Panc1 (cell line): ENCODE measurements around the gene CELSR2. TPM values are rescaled to one million over a fixed set of nuclear protein-coding genes. Genes with fewer than 3 reads are reported as not detected.
A peak's percentile ranks its signal among the peaks of the same experiment; 100 is the strongest.

Experiments used
- ATAC-seq: fragments of 200-7000 bp; cut with Tn5 transposase; 2 replicates; pipeline ENCODE4 v1.9.1; 2020; ENCODE audit warnings: mild to moderate bottlenecking, moderate library complexity
- BruUV-seq: library from RNA; stranded (reverse); fragments of 400-500 nt; replicated peaks from 2 replicates; lab custom pipeline; 2021; lab: Mats Ljungman, UMichigan
- CTCF ChIA-PET: fragments of 300-600 bp; sonication (Branson Sonifier 250); formaldehyde crosslinking; loops from one replicate; lab custom pipeline; 2022; ENCODE audit warnings: antibody characterized with exemption; lab: Charles Lee
- POLR2A ChIA-PET: fragments of 300-600 bp; sonication (Branson Sonifier 250); formaldehyde crosslinking; loops from one replicate; lab custom pipeline; 2022; ENCODE audit warnings: antibody characterized with exemption; lab: Charles Lee
- DNase-seq: peaks from one replicate; pipeline ENCODE4 v3.0.0-alpha.2; 2010; ENCODE audit warnings: low read depth, low spot score
- H3K27ac ChIP-seq: 2 replicates; pipeline ENCODE4 v1.5.1; 2011; ENCODE audit warnings: mild to moderate bottlenecking, low read length, inconsistent platforms
- H3K27me3 ChIP-seq: fragments of 200-500 bp; sonication (Bioruptor generic); 2 replicates; pipeline ENCODE4 v1.6.0; 2014; ENCODE audit warnings: low read length, inconsistent platforms; ENCODE audit not compliant: control insufficient read depth, insufficient read depth
- H3K36me3 ChIP-seq: fragments of 200-500 bp; sonication (Bioruptor generic); 2 replicates; pipeline ENCODE4 v1.5.1; 2014; ENCODE audit warnings: inconsistent platforms, mild to moderate bottlenecking, low read length, moderate library complexity; ENCODE audit not compliant: control insufficient read depth, insufficient read depth
- H3K4me1 ChIP-seq: 2 replicates; pipeline ENCODE4 v1.5.1; 2011; ENCODE audit warnings: inconsistent platforms, mild to moderate bottlenecking, low read length, moderate library complexity; ENCODE audit not compliant: control insufficient read depth, insufficient read depth
- H3K4me3 ChIP-seq, 2 experiments: 2 replicates each; pipeline ENCODE4 v1.5.1; 2011 to 2012; ENCODE audit warnings: low read depth in 2 of 2, low read length in 2 of 2, mild to moderate bottlenecking in 2 of 2, inconsistent platforms in 1 of 2, moderate library complexity in 1 of 2
- H3K9me3 ChIP-seq: fragments of 200-500 bp; sonication (Bioruptor generic); 2 replicates; pipeline ENCODE4 v1.5.1; 2014; ENCODE audit warnings: low read depth, mild to moderate bottlenecking, inconsistent platforms, low read length, moderate library complexity; ENCODE audit not compliant: control insufficient read depth, insufficient read depth
- CTCF ChIP-seq: fragments of 450-650 bp; IDR thresholded peaks from 2 replicates; pipeline ENCODE4 v1.5.1; 2017; ENCODE audit warnings: mild to moderate bottlenecking
- POLR2AphosphoS5 ChIP-seq: IDR thresholded peaks from 2 replicates; pipeline ENCODE4 v1.6.1; 2012; ENCODE audit warnings: mild to moderate bottlenecking, low read depth, low read length, moderate library complexity
- REST ChIP-seq, 2 experiments: IDR thresholded peaks; 2 replicates each; pipeline ENCODE4 v1.6.1; 2011 to 2012; ENCODE audit warnings: low read depth in 2 of 2, control low read depth in 1 of 2, low read length in 1 of 2, mild to moderate bottlenecking in 1 of 2, moderate library complexity in 1 of 2; ENCODE audit not compliant: insufficient read depth in 1 of 2
- SIN3A ChIP-seq: IDR thresholded peaks from 2 replicates; pipeline ENCODE4 v1.6.1; 2012; ENCODE audit warnings: low read depth, mild to moderate bottlenecking, low read length, moderate library complexity, borderline replicate concordance; ENCODE audit not compliant: insufficient read depth
- TCF7L2 ChIP-seq: IDR thresholded peaks from 2 replicates; pipeline ENCODE4 v1.6.1; 2011; ENCODE audit warnings: mild to moderate bottlenecking, low read depth, low read length, inconsistent platforms
- in situ Hi-C: cut with HindIII; loops from 2 replicates; pipeline ENCODE4 v1.10.0; 2016; ENCODE audit warnings: low sequenced_read_pairs, low pct_unique_long_range_greater_than_20kb
- intact Hi-C: fragments of 100-400 bp; cut with micrococcal nuclease; formaldehyde crosslinking; loops from one replicate; pipeline ENCODE4 v1.10.0; 2022; ENCODE audit not compliant: unreplicated experiment
- total RNA-seq: library from RNA; stranded (reverse); gene quantifications from one replicate; pipeline ENCODE4 v1.2.1, GENCODE V29; 2021; ENCODE audit not compliant: unreplicated experiment

Gene CELSR2
- total RNA-seq, 1 experiment from 2014 or later, result 4.1 TPM

- peaks cover 20% of the 10 kb centered on the region for H3K4me1 ChIP-seq
- H3K27ac ChIP-seq, result peak within 1 kb of the TSS; percentile 91
- no peaks in the 10 kb centered on the region for H3K9me3 ChIP-seq
- ChIA-PET CTCF (interaction anchor here (0.5 to 1.1 kb wide), 2 partner anchors 20 to 101 kb away, joined by 3 read pairs; a partner anchor contains a TSS), POLR2A (interaction anchor here (0.6 kb wide), 2 partner anchors 11 to 149 kb away, joined by 4 read pairs; no protein-coding TSS in a partner anchor)
- H3K36me3 ChIP-seq, result peaks cover 3% of the 10 kb centered on the region; the same call in 1 of the 2 replicates
- DNase-seq (peak; percentile 55), ATAC-seq (peak; percentile 96)
- H3K27me3 ChIP-seq, result no peaks in the 10 kb centered on the region
- TF ChIP-seq POLR2AphosphoS5 (peak; percentile 82), REST (IDR thresholded peaks at IDR 0.05; ENCODE audit: insufficient read depth in 1 of 2, low read depth in 2 of 2, low read length in 1 of 2) (no peak), SIN3A (no peak; the same call in none of the 2 replicates), TCF7L2 (peak; percentile 88), CTCF (no peak)
- in situ Hi-C loops (no loop called here), intact Hi-C loops (no loop called here)
- BruUV-seq, result no TSS peak
- H3K4me3 ChIP-seq, result peak within 1 kb of the TSS; percentile 67 to 97
Measured at GRCh38 chr1:109213824-109214693, 35.3 kb upstream of the CELSR2 start, which contains the start of gene SARS1. Gene SARS1 (plus strand): TSS chr1:109213918. CDS start chr1:109213993, 75 bp downstream.

GRCh38 chr1:109214695-109215623 lies 34.4 kb upstream of the CELSR2 start:
- TF ChIP-seq TCF7L2, result no peak
- no peak; the same call in 1 of the 2 replicates for TF ChIP-seq POLR2AphosphoS5
- TF ChIP-seq REST (IDR thresholded peaks at IDR 0.05; ENCODE audit: insufficient read depth in 1 of 2, low read depth in 2 of 2, low read length in 1 of 2), result no peak
- no peak; the same call in 1 of the 2 replicates for TF ChIP-seq SIN3A
- TF ChIP-seq CTCF, result no peak
- CTCF ChIA-PET, result no interaction called here
- Histone ChIP-seq H3K4me1 (peaks cover 20% of the 10 kb centered on the region), H3K27me3 (no peaks in the 10 kb centered on the region), H3K36me3 (peaks cover 3% of the 10 kb centered on the region; the same call in 1 of the 2 replicates), H3K9me3 (no peaks in the 10 kb centered on the region), H3K4me3 (peak overlapping the region; percentile 67 to 97), H3K27ac (peak overlapping the region; percentile 77)
- POLR2A ChIA-PET, result no interaction called here
- BruUV-seq, result TSS peak; percentile 80
- intact Hi-C loops, result no loop called here
- DNase-seq (no peak), ATAC-seq (no peak)
- in situ Hi-C loops, result no loop called here
